Measurements from ENCODE around the gene ATP1A1.

The ATP1A1 gene

GRCh38 chr1:116331523-116331922 is 41.5 kb upstream of the ATP1A1 start:
- no peak overlapping the region for H3K4me3 ChIP-seq (ENCODE audit: low read depth, low read length)
- TF ChIP-seq POLR2A (IDR thresholded peaks at IDR 0.05; ENCODE audit: extremely low read depth, insufficient read length) (no peak), MAX (IDR thresholded peaks at IDR 0.05; ENCODE audit: low read depth, low read length) (no peak), MYC (IDR thresholded peaks at IDR 0.05; ENCODE audit: low read depth, low read length) (no peak), CTCF (IDR thresholded peaks at IDR 0.05; ENCODE audit: low read depth, low read length) (no peak)
- no peak for DNase-seq (ENCODE audit: low read depth)

GRCh38 chr1:116332451-116332850 is 40.6 kb upstream of the ATP1A1 start:
- no peak for DNase-seq (ENCODE audit: low read depth)
- TF ChIP-seq POLR2A (IDR thresholded peaks at IDR 0.05; ENCODE audit: extremely low read depth, insufficient read length): no peak
- no peak for TF ChIP-seq CTCF (IDR thresholded peaks at IDR 0.05; ENCODE audit: low read depth, low read length)
- no peak for TF ChIP-seq MYC (IDR thresholded peaks at IDR 0.05; ENCODE audit: low read depth, low read length)
- TF ChIP-seq MAX (IDR thresholded peaks at IDR 0.05; ENCODE audit: low read depth, low read length): no peak
- H3K4me3 ChIP-seq (ENCODE audit: low read depth, low read length): no peak overlapping the region

GRCh38 chr1:116333171-116334014 is 39.7 kb upstream of the ATP1A1 start:
- TF ChIP-seq MAX (IDR thresholded peaks at IDR 0.05; ENCODE audit: low read depth, low read length) (no peak), CTCF (IDR thresholded peaks at IDR 0.05; ENCODE audit: low read depth, low read length) (no peak), MYC (IDR thresholded peaks at IDR 0.05; ENCODE audit: low read depth, low read length) (no peak), POLR2A (IDR thresholded peaks at IDR 0.05; ENCODE audit: extremely low read depth, insufficient read length) (no peak)
- DNase-seq (ENCODE audit: low read depth): no peak
- no peak overlapping the region for H3K4me3 ChIP-seq (ENCODE audit: low read depth, low read length)

- H3K4me3 ChIP-seq (ENCODE audit: low read depth, low read length): no peak overlapping the region
- TF ChIP-seq CTCF (IDR thresholded peaks at IDR 0.05; ENCODE audit: low read depth, low read length): no peak
- no peak for DNase-seq (ENCODE audit: low read depth)
Observed at GRCh38 chr1:116334015-116334547, 39.0 kb upstream of the ATP1A1 start.

- no peak for TF ChIP-seq CTCF (IDR thresholded peaks at IDR 0.05; ENCODE audit: low read depth, low read length)
- TF ChIP-seq MAX (IDR thresholded peaks at IDR 0.05; ENCODE audit: low read depth, low read length): no peak
- no peak for TF ChIP-seq MYC (IDR thresholded peaks at IDR 0.05; ENCODE audit: low read depth, low read length)
- no peak for TF ChIP-seq POLR2A (IDR thresholded peaks at IDR 0.05; ENCODE audit: extremely low read depth, insufficient read length)
- DNase-seq (ENCODE audit: low read depth): peak; percentile 5
- no peak overlapping the region for H3K4me3 ChIP-seq (ENCODE audit: low read depth, low read length)
Observed at GRCh38 chr1:116334868-116335635, 38.0 kb upstream of the ATP1A1 start.
